Measurements from ENCODE around the gene MRPL57.
"Not testable (repeated sequence)": the region's sequence is repeated elsewhere in the genome, so short reads cannot be mapped to it uniquely, and the experiment has no call there.

Gene MRPL57

DNA sequence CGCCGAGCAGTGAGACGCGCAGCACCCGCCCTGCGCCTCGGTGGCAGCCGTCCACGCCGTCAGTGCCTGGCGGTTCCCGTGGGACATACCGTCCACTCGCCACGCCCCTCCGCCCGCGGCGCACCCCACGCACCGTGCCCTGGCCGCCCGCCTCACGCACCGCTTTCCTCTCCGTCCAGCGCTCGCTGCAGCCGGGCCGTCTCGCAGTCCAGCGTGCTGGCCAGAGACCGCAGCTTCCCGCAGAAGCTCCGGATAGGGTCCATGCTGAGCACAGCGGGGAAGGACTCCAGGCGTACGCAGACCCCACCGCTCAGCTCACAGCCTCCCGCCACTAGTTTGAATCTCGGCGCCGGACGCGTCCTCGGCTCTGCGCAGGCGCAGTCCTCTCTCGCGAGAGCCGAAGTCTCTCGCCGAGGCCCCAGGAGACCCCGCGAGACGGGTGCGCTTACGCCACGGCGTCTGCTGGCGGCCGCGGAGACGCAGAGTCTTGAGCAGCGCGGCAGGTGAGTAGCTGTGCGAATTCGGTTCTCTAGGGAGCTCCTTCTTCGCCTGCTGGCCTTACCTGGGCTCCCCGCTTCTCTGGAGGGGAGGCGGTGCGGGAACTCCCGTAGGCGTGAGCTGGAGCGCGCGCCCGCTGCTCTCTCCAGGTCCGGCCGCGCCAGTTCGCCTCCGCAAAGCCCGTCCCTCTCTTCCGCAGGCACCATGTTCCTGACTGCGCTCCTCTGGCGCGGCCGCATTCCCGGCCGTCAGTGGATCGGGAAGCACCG is at the start of gene MRPL57, which contains the start of gene SKA3:
Gene MRPL57 (plus strand): TSS at position 444 of the 767 bp plus-strand sequence. CDS start 259 bp downstream, at position 703.
Gene SKA3 (minus strand): TSS at position 338 of the 767 bp plus-strand sequence. CDS start 75 bp downstream, at position 263.
- DNase-seq, result peak; percentile 45

DNA sequence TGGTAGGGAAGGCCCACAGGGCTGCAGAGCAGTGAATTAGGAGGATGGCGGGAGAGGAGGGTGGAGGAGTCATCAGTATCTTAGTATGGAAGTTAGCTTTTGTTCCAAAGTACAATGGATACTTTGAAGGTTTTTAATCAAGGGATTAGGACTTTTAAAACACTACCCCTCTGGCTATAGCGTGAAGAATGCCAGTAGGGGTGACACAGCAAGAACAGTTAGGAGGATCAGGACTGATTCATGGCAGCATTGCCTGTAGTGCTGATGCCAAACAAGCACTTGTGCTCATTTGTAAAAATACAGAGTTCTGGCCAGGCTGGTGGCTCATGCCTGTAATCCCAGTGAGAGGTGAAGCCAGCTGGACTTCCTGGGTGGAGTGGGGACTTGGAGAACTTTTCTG is 46.3 kb upstream of the MRPL57 start:
- no peak for DNase-seq

DNA sequence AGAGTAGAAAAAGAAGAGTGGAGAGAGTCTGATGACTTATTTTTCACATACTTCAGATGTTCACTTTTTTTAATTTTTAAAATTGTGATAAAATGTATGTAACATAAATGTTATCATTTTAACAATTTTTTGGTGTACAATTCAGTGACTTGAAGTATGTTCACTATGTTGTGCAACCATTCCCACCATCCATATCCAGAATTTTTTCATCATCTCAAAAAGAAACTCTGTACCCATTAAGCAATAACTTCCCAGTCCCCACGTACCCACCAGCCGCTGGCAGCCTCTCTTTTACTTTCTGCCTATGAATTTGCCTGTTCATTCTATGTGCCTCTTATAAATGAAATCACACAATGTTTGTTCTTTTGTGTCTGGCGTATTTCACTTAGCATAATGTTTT is 43.4 kb upstream of the MRPL57 start:
- no peak for DNase-seq

DNA sequence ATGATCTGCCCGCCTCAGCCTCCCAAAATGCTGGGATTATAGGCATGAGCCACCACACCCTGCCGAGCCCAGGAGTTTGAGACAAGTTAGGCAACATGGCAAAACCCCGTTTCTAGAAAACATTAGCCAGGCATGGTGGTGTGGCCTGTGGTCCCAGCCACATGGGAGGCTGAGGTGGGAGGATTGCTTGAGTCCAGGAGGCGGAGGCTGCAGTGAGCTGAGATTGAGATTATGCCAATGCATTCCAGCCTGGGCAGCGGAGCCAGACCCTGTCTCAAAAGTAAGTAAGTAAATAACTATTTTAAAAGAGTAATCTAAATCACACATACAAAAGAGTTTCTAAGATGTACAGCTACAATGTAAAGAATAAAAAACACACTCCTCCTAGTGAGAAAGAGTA is 42.0 kb upstream of the MRPL57 start:
- DNase-seq, result no peak

DNA sequence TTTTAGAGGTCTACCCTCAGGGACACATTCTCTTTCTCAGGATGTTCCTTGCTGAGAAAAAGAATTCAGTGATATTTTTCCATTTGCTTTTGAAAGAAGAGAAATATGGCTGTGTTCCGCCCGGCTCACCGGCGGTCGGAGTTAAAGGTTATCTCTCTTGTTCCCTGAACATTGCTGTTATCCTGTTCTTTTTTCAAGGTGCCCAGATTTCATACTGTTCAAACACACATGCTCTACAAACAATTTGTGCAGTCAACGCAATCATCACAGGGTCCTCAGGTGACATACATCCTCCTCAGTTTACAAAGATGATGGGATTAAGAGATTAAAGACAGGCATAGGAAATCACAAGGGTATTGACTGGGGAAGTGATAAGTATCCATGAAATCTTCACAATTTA is 40.6 kb upstream of the MRPL57 start:
- not testable (repeated sequence) for DNase-seq

DNA sequence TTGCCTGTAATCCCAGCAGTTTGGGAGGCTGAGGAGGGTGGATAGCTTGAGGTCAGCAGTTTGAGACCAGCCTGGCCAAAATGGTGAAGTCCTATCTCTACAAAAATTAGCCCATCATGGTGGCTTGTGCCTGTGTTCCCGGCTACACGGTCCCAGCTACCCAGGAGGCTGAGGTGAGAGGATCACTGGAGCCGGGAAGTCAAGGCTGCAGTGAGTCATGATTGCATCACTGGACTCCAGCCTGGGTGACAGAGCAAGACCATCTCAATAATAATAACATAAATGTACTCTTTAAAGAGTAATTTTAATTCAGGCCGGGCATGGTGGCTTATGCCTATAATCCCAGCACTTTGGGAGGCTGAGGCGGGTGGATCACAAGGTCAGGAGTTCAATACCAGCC is 38.8 kb upstream of the MRPL57 start:
- DNase-seq, result no peak

DNA sequence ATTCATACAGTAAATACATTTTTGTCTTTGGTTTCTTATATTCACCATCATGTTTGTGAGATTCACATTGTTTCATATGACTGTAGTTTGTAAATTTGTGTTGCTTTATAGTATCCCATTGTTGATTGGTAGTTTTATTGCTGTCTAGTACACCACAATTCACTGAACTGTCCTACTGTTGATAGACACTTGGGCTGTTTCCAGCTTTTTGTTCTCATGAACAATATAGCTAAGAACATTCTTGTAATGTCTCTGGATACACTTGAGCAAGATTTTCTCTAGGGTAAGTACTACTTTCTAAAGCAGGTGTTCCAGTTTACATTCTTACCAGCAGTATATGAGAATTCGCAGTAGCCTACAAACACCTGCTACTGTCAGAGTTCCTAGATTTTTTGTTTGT is 37.9 kb upstream of the MRPL57 start:
- no peak for DNase-seq

DNA sequence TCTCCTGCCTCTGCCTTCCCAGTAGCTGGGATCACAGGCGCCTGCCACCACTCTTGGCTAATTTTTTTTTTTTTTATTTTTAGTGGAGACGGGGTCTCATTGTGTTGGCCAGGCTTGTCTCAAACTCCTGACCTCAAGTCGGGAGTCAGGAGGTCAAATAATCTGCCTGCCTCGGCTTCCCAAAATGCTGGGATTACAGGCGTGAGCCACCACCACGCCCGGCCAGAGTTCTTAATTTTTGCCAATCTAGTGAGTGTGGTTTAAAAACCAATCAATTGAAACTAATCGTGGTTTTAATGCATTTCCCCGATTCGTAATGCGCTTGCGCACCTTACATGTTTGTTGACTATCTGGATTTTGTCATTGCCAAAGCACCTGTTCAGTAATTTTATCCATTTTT is 37.1 kb upstream of the MRPL57 start:
- no peak for DNase-seq

DNA sequence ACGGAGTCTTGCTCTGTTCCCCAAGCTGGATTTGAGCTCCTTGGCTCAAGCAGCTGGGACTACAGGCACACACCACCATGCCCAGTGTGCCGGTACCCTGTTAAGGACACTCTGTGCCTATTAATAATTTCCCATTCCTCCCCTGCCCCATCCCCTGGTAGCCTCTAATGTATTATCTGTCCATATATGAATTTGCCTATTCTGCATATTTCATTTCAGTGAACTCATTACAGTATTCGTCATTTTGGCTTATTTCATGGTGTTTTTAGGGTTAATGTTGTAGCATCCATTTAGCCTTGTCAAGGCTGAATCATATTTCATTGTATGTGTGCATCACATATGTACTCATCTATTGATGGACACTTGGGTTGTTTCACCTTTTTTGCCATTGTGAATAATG is 33.7 kb upstream of the MRPL57 start:
- no peak for DNase-seq

DNA sequence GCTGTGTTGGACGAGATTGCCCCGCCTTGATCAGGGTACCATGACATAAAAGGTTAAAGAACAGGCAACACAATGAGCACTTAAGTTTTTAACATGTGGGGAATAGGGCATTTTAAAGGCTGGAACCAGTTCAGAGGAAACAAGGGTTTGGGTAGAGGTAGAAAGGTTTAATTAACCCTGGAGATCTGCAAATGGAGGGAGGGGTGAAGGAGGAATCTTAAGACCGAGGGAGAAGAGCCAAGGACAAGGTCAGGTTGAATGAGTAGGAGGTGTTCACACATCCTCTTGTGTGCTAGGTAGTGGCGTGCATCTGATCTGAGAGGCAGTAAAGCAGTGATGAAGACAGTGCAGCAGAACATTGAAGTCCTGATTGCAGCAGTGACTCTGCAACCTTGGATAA is 28.6 kb upstream of the MRPL57 start:
- DNase-seq, result no peak

DNA sequence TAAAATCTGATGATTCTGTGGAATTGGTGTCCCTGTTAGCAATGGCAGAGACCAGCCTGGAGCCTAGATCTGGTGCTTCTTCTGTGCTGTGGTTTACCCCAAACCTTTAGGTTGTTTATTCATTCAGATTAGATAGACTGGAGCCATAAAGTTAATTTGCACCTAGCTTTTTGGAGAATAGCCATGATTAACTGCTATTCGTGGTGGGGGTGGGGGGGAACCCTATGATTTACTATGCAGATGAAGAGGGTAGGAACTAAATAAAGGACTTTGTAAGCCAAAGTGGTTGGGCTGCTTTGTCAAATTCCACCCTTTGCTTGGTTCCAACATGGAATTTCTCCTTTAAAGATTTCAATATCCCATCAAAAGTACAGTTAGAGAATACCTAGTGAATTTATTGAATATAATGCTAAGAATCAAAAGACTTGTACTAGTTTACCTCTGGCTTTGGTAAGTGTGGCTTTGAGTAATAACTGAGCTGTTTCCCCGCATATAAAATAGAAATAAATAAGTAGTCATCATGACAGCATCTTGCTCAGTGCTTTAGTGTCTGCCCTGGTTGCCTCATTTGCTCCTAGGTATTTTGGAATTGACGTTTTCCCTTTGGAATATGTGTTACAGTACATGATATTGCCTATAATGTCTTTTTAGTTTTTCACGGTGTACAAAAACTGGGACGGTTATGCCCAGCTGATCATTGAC is 27.8 kb upstream of the MRPL57 start:
- DNase-seq, result no peak

DNA sequence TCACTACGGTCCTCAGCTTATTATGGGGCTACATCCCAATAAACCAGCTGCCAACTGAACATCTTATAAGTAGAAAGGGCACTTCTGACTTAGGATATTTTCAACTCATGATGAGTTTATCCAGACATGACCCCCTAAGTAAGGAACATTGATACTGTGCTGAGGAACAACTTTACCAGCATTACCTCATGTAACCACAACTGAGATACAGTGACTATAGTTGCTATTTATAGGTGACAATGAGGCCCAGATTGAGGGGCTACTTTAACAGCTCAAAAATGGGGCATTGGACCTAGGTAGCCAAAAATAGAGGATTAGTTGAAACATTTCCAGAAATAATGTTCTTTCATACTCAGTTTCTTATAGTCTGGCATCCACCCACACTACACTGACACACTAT is 26.9 kb upstream of the MRPL57 start:
- no peak for DNase-seq

DNA sequence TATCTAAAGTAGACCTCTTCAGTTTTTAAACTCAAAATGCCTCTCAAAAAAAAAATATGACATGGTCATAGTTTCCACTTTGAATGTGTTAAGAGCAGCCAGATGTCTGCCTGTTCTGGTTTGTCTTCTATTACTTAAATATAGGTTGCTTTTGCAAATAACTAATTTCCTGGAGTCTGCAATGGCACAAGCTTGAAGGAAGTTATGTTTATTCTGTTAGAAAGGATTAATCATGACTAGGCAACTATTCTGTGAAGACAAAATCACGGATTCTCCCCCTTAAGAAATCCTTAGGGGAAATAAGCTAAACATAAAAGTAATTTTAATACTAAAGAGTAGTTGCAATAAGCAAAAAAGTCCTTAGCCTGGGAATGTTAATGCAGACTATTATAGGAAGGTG is 26.4 kb upstream of the MRPL57 start:
- DNase-seq, result no peak

DNA sequence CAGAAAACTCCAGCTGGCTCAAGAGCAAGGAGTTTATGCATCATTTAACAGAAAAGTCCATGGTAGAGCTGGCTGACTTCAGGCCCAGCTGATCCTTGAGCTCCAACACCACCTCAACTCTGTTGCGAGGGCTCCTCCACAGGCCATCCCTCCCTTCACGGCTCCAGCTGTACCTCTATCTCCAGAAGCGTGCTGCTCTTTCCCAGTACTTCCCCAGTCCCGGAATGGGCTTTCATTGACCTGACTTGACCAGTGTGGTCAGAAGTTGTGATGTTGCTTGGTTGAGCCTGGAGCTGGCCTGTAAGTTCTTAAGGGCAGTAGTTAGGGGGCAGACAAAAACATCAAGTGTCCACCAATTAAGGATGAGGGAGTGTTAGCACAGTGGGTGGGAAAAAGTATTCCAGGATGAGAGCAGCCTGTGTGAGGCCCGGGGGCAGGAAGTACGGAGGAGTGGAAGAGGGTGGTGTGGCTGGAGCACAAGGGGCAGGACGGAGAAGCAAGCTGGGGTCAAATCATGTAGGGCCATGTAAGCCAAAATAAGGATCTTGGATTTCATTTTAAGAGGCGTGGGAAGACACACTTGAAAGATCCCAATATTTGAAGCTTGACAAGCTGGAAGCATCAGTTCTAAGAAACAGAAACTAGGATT is 24.1 kb upstream of the MRPL57 start:
- DNase-seq, result no peak

DNA sequence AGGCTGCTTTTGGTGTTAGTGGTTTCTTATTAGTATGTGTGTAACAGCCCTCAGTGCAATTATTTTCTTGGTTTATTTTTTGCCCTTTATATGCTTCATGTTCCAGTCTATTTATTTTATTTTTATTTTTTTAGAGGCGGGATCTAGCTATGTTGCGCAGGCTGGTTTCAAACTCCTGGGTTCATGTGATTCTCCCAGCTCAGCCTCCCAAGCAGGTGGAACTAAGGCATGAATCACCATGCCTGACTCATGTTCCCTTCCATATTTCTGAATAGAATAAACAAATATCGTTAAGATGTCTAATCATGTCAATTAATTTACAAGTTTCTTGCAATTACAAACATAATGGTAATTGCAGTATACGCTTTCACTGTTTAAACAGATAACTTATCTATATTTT is 11.8 kb upstream of the MRPL57 start:
- DNase-seq, result no peak

DNA sequence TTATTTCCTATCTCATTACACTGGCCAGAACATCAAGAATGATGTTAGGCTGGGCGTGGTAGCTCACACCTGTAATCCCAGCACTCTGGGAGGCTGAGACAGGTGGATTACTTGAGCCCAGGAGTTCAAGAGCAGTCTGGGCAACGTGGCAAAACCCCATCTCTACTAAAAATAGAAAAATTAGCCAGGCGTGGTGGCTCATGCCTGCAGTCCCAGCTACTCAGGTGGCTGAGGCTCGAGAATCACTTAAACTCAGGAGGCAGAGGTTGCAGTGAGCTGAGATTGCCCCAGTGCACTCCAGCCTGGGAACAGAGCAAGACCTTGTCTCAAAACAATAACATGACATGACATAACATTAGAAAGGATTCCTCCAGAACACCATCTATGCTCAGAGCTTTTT is 10.9 kb upstream of the MRPL57 start:
- DNase-seq, result not testable (repeated sequence)

DNA sequence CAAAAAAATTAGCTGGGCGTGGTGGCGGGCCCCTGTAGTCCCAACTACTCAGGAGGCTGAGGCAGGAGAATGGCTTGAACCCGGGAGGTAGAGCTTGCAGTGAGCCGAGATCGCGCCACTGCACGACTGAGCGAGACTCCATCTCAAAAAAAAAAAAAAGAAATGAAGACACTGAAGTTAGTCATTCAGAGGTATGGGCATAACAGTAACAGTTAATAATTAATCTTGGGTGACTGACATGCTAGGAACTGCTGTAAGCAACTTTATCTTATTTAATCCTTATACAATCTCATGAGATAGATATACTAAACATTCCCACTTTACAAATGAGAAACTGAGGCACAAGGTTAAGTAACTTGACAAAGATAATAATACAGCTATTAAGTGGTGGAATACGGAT is 5.0 kb upstream of the MRPL57 start:
- no peak for DNase-seq

DNA sequence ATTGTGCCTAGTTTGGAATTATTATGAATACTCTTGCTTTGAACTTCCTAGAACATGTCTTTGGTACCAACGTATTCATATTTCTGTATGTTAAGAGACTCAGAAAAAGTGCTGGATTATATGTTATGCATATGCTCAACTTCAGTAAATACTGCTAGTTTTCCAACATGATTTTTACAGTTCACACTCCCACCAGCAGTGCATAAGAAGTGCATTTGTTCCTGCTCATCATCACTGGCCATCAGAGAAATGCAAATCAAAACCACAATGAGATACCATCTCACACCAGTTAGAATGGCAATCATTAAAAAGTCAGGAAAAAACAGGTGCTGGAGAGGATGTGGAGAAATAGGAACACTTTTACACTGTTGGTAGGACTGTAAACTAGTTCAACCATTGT is 2.7 kb upstream of the MRPL57 start:
- DNase-seq, result not testable (repeated sequence)

DNA sequence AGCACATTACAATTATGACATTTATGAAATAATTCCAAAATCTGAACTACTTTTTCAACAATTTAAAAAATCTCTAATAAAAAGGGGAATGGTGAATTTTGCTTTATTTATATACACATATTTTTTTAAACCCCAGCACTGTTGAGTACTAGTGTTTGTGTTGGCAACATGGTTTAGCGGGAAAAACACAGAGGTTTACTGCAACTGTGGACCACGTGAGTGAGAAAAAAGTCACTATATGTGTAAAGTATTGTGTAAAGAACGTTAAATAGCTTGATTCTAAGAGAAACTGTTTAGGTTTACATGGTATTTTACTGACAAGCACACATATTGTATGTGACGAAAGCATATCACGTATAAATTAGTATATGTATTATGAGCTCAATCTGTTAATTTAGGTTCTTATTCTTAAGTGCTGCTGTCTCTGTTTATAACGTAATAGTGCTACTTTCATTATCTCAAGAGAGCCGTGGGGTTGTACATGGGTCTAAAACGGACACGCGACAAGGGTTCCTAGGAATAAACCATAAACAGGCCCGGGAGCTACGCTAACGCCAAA is 723 bp upstream of the MRPL57 start:
- DNase-seq, result peak; percentile 43

DNA sequence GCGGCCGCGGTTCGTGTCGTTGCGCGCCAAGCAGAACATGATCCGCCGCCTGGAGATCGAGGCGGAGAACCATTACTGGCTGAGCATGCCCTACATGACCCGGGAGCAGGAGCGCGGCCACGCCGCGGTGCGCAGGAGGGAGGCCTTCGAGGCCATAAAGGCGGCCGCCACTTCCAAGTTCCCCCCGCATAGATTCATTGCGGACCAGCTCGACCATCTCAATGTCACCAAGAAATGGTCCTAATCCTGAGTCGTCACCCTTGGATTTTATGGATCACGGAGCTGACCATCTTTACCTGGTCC is 475 bp downstream of the MRPL57 start:
- DNase-seq, result no peak

DNA sequence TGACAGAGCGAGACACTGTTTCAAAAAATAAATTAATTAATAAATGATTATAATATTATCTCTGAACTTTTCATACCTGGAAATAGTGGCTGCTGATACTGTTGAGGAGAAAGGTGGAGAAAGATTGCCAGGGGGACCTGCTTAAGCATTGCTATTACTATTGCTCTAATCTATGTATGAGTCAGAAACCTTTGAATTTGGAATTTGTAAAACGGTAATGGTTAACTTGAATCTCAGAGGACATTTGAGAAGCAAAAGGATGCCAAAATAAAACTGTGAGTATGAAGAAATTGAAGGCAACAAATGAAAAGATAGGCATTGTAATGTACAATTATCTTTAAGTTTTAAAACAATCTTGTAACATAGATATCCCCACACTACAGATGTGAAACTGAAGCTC is 5.2 kb downstream of the MRPL57 start:
- no peak for DNase-seq

DNA sequence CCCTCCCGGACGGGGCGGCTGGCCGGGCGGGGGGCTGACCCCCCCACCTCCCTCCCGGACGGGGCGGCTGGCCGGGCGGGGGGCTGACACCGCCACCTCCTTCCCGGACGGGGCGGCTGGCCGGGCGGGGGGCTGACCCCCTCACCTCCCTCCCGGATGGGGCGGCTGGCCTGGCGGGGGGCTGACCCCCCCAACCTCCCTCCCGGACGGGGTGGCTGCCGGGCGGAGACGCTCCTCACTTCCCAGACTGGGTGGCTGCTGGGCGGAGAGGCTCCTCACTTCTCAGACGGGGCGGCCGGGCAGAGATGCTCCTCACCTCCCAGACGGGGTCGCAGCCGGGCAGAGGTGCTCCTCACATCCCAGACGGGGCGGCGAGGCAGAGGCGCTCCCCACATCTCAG is 10.0 kb downstream of the MRPL57 start:
- not testable (repeated sequence) for DNase-seq

DNA sequence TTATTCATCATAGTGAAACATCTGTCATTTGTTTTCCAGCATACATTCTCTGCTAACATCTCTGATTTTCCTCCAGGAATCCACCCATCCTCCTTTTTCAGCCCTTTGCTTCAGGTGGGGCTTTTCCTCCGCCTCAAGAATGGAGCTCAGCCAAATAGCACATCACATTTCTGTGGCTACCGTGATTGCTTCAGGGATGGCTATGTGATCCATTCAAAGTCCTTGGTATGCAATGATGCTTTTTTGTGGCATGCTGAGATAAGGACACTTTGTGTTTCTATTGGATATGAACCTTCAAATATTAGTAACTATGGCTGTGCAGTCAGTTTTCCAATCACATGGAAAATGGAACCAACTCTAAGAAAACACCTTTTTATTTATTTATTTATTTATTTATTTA is 18.3 kb downstream of the MRPL57 start:
- not testable (repeated sequence) for DNase-seq

Data from DMS79 treated with DMSO at 0.1 percent for 48 hours (cell line).